ENCODE data around the gene LAPTM5.
"Not testable (repeated sequence)": the region's sequence is repeated elsewhere in the genome, so short reads cannot be mapped to it uniquely, and the experiment has no call there.

The LAPTM5 gene

DNA sequence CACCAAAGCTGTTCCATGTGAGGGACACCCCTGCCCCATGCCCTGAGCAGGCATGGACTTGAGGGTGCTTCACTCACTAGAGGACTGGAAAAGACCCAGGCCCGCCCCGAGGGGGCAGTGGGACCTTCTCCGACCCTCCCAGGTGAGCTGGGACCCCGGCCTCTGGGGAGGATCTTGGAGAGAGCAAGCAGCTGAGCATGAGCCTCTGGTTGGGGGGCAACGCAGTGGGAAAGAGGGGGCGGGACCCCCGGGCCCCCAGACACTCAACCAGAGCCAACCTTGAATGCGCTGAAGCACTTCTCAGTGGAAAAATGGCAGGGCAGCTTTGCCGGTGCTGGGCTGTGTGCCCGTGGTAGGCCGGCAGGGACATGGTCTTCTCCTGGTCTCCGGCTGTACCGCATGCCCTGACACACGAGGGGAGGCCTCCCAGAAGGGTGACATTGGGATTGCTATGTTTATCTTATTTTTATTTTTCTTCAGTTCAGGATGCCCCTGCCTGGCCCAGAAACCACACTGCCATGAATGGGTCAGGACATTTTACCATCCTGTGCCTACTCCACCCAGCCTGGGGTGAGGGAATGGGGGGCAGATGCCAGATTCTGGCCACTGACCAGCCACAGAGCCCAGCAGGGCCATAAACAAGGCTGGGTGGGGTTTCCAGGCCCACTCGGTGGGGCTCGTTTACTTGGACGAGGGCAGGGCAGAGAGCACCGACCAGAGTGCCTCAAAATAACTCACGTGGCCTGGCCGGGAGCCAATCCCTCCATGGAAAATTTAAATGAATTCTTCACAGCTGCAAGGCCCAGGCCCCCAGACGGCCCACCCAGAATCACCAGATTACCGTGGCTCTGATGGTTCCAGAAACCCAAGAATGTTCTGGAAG lies 17.2 kb upstream of the LAPTM5 start:
- H3K4me3 ChIP-seq (ENCODE audit: low read depth, low read length) = no peak overlapping the region
- no peak for DNase-seq (ENCODE audit: low read depth)

DNA sequence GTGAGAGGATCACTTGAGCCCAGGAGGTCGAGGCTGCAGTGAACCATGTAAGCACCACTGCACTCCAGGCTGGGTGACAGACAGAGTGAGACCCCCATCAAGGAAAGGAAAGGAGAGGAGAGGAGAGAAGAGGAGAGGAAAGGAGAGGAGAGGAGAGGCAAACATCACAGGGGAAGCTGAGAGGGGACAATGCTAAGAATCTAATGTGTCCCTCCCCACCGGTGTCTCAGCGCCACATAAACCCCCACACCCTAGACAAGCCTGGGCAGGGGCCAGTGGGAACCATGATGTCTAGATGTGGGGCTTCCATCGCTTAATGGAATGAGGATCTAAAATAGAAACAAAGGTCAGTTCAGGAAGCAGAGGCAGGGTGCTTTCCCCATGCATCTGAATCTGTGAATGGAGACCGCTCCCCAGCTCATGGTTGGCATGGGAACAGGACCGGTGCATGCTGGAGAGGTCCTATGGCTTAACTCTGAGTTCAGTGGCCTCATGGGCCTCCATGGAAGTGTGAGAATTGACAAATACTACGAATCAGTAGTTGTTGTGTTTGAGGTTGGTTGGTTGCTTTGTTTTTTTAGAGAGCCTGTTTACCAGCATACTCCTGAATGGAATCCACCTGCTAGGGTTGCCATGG lies 16.3 kb upstream of the LAPTM5 start:
- no peak overlapping the region for H3K4me3 ChIP-seq (ENCODE audit: low read depth, low read length)
- DNase-seq (ENCODE audit: low read depth) = no peak

DNA sequence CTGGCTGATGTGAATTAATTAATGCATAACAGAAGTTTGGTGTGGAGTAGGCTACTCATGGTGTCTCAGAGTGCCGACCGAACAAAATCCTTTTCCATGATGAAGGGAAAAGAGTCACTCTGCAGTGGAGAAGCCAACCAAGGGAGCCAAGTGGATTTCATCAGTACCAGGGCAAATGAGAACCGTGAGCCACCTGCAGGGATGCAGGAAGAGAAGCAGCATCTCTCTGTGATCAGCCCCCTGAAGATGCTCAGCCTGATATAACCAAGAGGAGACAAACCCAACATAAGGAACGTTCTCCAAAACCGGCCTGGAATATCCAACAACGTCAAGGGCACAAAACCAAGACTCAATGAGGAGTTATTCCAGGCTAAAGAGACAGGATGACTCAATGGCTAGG lies 13.4 kb upstream of the LAPTM5 start:
- H3K4me3 ChIP-seq (ENCODE audit: low read depth, low read length) = no peak overlapping the region
- DNase-seq (ENCODE audit: low read depth) = no peak

DNA sequence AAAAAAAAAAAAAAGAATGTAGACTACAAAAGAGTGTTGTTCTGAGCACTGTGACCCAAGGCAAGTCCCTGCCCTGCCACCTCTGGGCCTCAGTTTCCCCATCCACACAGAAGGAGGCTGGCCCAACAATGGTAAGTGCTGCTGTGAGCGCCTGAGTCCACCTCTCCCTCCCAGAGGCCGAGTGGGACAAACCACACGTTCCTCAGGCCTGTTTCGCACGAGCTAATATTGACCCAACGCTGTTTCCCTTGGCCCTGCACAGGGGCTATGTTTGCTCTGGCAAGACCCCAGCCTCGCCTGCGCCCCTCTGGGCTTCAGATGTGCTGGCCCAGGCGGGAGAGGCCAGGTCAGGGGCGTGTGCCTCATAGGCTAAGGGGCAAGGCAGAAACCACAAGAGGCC lies 12.6 kb upstream of the LAPTM5 start:
- DNase-seq (ENCODE audit: low read depth) = no peak
- no peak overlapping the region for H3K4me3 ChIP-seq (ENCODE audit: low read depth, low read length)

DNA sequence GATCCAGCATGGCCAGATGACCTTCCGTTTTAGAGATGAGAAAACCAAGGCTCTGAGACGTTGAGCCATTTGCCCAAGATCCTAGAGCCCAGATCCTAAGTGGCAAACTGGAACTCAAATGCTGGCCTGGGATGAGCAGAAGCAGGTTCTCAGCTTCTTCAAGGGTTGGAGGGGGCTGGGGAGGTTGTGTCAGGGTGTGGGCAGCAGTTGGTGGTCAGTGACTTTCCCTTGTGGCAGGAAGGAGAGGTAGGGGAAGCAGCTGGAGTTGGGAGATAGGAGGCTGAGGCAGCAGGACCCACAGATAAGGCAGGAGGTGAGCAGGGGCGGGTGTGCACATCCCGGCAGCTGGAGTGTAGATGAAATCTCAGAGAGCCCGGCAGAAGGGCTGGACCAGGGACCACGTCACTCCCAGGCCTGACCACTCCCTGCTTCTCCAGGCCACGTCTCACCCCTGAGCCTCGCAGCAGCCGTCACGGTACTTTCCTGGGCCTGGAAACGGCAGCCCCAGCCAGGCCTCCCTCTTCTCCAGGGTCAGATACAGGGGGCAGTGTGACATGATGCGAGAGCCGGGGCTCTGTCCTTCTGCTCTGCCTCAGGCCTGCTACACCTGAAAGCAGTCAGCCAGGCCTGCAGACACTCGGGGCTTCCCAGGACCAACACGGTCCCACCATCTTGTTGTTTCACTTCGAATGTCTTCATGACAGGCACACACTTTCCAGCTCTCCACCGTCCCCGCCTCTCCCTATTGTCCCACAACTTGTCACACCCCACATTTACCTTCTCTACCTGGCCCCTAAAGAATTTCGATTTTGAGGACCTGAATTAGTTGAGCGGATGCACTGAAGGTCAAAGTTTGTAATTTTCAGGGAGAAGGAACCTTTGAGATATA lies 11.5 kb upstream of the LAPTM5 start:
- H3K4me3 ChIP-seq (ENCODE audit: low read depth, low read length) = no peak overlapping the region
- DNase-seq (ENCODE audit: low read depth) = no peak

DNA sequence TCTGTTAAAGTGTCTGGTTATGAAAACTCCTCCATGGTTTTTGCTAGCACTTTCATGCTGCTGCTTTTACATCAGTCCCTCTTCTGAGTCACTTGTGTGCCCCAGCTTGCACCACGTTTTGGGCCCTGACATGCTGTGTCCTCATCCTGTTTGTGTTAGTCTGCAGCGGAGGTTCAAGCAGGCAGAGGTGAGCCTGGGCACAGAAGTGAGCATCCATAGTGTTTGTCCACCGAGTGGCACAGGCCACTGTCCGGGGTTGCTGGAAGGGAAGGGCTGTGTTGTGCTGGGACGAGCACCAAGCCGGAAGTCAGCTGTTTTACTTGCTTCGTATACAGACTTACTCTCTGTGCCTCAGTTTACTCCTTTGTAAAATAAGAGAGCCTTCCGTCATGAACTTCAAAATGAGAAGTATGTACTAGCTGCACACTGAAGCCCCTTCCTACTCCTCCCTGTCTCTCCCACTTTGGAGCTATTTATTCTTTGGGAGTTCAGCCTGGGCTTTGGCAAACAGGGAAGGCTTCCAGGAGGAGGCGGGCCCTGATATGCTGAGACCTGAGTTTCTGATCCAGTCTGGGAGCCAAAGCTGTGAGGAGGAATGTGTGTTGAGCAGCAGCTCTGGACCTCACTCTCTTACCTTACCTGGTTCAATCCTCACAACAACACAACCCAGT lies 10.7 kb upstream of the LAPTM5 start:
- no peak overlapping the region for H3K4me3 ChIP-seq (ENCODE audit: low read depth, low read length)
- no peak for DNase-seq (ENCODE audit: low read depth)

DNA sequence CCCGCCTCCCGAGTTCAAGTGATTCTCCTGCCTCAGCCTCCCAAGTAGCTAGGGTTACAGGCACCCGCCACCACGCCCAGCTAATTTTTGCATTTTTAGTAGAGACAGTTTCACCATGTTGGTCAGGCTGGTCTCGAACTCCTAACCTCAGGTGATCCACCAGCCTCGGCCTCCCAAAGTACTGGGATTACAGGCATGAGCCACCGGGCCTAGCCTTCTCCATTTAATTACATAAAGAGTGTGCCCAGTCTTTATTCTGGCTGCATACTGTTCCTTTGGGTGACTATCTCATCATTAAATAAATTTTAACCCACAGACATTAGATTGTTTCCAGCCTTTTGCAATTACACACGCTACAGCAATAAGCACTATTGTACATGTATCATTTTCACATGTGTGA lies 9.4 kb upstream of the LAPTM5 start:
- H3K4me3 ChIP-seq (ENCODE audit: low read depth, low read length); DNase-seq (ENCODE audit: low read depth): not testable (repeated sequence)

DNA sequence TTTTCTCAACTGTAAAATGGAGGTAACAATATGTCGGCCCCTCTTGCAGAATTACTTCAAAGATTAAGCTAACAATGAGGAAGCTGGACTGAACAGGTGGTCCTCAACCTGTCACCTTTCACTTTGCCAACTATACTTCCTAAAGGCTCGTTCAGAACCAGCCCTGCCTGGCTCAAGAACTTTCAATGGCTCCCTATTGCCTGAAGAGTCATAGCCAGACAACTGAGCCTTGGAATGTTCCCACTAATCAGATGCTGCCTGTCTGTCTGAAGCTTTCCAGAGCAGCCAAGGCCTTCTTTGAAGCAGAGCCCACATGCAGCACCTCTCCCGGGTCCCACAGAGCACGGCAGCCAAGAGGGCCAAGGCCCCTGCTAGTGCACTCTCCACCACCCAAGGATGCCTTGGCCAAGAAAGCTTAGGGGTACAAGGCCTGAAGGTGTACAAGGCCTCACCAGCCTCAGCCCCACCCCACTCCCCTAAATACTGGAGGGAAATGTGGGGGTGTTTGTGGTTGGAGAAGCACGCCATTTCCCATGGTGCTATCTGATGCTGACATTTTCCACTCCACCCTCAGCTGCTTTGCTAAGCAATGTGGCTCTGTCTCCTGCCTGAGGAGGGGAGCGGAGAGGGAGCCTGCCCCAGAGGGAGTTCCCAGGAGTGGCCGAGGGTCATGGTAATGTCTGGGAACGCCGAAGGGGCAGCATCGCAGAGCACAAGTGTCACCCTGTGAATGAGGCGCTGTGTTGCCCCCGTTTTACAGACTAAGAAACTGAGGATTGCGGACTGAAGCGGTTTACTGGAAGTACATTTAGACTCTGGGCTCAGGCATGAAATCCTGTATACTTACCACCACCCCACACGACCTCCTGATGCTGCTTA lies 8.2 kb upstream of the LAPTM5 start:
- no peak overlapping the region for H3K4me3 ChIP-seq (ENCODE audit: low read depth, low read length)
- no peak for DNase-seq (ENCODE audit: low read depth)

DNA sequence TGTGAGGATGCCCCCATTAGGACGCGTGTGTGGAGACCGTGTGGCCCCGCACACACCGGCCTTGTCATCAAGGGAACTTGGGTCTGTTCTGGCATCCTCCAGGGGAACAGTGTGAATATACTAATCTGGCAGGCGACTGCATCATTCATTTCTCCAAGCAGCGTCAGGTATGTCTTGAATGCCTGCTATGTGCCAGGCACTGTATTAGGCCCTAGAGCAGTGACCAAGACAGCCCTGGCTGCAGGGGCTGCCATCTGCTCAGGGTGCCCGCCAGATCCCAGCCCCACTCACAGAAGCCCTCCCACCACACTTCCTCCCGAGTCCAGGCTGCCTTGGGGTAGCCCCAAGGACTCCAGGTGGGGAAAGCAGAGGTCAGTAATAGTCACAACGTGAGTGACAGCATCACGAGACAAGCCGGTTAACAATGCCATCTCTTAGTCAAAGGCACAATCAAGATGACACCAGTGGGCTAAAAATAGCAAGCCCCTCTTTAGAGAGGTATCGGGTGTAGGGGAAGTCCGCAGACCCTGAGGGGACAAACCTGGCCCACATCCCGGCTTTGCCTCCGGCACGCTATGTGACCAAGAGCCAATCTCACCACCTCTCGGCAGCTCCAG lies 7.5 kb upstream of the LAPTM5 start:
- no peak overlapping the region for H3K4me3 ChIP-seq (ENCODE audit: low read depth, low read length)
- no peak for DNase-seq (ENCODE audit: low read depth)

DNA sequence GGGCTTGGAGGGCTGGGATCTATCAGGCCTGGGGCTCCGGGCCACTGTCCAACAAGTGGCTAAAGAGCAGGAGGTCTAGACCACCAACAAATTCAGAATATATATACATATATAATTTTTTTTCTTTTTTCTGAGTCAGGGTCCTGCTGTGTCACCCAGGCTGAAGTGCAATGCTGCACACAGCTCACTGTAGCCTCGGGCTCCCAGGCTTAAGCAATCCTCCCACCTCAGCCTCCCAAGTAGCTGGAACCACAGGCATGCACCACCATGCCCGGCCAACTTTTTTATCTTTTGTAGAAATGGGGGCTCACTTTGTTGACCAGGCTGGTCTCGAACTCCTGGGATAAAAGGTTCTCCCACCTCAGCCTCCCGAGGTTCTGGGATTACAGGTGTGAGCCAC lies 6.8 kb upstream of the LAPTM5 start:
- no peak overlapping the region for H3K4me3 ChIP-seq (ENCODE audit: low read depth, low read length)
- DNase-seq (ENCODE audit: low read depth) = no peak

DNA sequence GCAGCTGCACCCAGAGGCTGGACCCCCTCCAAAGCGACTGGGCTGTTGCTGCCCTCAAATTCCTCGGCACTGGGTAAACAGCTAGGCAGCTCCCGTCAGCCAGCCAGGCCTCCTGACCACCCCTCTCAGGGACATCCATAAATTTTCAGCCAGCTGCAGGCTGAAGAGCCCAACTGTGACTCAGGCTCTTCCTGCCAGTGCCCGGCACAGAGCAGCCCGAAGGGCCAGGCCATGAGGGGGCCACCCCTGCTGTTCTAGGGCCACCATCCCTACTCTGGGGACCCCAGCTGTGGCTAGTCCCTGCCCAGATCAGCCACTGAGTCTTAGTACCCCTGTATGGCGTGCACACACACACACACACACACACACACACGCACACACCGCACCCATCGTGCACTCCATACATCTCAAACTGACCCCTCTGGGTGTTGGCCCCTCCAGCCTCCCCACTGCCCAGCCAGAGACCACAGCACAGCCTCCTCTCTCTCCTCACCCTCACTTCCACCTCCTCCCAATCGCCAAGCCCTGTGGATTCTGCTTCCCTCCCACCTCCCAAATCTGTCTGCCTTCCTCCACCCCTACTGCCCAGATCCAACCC lies 6.2 kb upstream of the LAPTM5 start:
- no peak for DNase-seq (ENCODE audit: low read depth)
- H3K4me3 ChIP-seq (ENCODE audit: low read depth, low read length) = no peak overlapping the region

DNA sequence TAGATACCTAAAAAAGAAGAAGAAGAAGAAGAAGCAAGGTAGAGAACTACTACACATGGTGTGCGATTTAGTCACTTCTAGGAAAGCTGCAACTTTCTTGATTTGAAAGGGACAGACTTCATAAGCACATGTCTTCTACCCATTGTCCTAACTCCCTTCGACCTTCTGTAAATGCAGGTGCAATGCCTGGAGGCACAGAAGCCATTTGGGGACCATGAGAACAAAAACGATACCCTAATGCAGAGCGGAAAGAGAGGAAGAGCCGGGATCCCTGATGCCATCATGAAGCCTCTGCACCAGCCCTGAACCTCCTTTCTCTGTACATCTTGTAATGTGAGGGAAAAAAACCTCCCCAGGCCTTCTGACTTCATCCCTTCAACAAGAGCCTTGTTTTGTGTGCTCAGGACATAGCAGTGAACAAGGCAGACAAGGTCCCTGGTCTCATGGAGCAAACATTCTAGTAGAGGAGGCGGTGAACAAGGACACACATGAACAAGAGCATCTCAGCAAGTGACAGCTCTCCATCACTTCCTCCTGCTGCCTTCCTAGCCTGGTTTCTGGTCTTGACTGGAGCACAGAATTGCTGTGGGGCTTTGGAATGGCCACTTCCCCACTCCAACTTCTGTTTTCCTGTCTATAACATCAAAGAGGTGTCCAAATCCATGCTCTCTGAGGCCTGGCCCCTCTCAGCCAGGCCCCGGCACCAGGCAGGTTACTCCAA lies 5.5 kb upstream of the LAPTM5 start:
- no peak overlapping the region for H3K4me3 ChIP-seq (ENCODE audit: low read depth, low read length)
- no peak for DNase-seq (ENCODE audit: low read depth)

DNA sequence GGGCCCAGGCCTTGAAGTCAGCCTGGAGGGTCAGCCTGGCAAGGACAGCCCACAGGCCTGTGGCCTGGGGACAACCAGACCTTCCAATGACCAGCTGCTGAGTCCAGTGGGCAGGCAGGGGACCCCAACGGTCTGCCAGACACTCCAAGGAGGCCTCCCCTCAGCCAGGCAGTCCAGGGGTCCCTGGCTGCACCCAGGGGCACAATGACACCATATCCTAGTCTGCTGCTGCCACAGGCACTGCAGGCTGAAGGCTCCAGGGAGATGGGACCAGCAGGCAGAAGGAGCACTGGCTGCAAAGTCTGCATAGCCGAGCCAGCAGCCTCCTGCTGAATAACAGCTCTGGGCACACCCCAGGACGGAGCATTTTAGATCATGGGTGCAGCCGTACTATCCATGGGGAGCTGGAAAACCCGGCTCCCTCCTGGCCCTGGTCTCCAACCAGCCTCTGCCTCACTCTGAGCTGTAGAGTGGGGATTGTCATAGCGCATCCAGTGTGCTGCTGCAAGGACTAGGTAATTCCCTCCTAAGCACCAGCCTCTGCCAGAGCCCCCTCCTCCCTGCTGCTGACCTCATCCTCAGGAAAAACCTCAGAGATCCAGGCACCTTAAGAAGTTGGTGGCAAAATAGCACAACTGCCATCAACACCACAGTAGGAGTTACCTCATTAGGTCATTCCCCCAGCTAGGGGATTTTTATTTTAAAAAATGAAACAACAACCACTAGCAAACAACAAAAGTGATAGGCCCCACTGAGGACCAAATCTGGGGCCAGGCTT lies 4.8 kb upstream of the LAPTM5 start:
- DNase-seq (ENCODE audit: low read depth) = no peak
- no peak overlapping the region for H3K4me3 ChIP-seq (ENCODE audit: low read depth, low read length)

DNA sequence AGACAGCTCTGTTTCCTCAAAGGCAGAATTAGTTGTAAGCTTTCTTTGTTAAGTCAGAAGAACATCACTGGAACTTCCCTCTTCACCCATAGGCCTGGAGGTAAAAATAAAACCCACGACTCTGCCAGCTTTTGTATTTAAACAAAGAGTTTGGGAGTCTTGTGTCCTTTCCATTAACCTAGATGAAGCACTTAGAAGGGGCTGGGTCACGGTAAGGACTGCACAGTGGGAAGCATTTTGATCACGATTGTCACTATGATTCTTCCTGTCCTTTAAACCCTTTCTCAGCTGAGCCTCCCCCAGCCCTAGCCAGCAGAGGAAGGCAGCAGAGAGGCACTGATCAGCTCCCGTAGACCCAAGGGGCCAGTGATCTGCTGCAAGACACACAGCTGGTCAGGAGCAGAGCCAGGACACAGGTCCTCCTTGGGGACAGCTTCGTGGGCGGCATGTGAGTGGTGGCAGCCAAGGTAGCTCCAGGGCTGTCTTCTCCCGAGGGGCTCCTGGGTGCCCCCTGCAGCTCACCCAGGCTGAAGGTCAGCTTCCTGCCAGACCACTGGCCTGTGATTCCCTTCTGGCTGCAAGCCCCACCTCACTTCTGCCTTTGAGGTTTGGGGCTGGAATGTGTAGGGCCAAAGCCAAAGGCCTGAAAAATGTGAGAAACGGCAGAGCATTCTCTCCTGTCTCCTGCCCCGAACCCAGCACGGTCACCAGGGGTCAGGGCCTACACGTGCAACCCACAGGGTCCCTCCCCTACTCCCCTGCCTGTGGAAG lies 4.0 kb upstream of the LAPTM5 start:
- no peak overlapping the region for H3K4me3 ChIP-seq (ENCODE audit: low read depth, low read length)
- DNase-seq (ENCODE audit: low read depth) = no peak

DNA sequence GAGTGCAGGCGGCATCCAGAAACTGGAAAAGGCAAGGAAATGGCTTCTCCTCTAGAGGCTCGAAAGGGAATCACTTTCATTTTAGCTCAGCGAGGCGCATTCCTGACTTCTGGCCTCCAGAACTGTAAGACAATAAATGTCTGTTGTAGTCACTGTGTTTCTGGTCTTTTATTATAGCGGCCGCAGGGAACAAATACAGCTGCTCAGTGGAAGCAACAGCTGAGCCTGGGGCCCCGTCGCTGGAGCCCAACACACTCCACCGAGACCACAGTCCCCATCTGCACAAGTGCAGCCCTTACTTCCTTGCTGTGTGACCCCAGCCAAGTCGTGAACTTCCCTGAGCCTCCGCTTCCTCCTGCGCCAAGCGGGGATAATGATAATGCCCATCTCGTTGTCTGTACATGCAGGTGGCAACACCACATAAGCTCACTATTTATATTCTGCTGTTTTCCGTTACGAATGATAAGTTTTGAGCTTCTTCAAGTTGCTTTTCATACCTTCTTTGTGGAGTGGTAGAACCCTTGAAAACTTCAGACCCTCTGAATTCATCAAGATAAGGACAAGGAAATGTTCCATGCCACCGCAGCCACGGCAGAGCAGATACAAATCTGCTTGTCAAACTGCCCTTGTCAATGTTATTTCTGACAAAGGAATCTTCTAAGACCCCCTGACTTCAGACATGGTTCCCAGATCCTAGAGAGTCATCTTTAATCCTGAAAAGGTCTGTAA lies 3.2 kb upstream of the LAPTM5 start:
- no peak overlapping the region for H3K4me3 ChIP-seq (ENCODE audit: low read depth, low read length)
- DNase-seq (ENCODE audit: low read depth) = no peak
